ENCODE measurements around the gene PRR20C.
A peak's percentile ranks its signal among the peaks of the same experiment; 100 is the strongest.
"Not testable (repeated sequence)": the region's sequence is repeated elsewhere in the genome, so short reads cannot be mapped to it uniquely, and the experiment has no call there.

The PRR20C gene

GRCh38 chr13:57153761-57154160, at the start of gene PRR20C:
Gene PRR20C, plus strand, starts transcription at chr13:57154061. Its CDS starts 387 bp downstream, at chr13:57154448.
- not testable (repeated sequence) for DNase-seq

GRCh38 chr13:57114945-57115344, 38.9 kb upstream of the PRR20C start:
- no peak for DNase-seq

- DNase-seq: peak; percentile 92
Measured at GRCh38 chr13:57123681-57124080, 30.2 kb upstream of the PRR20C start.

- no peak for DNase-seq
Measured at GRCh38 chr13:57128909-57129308, 25.0 kb upstream of the PRR20C start.

- DNase-seq: no peak
Measured at GRCh38 chr13:57136093-57136492, 17.8 kb upstream of the PRR20C start.

GRCh38 chr13:57137585-57137984, 16.3 kb upstream of the PRR20C start:
- DNase-seq: no peak

GRCh38 chr13:57138988-57139387, 14.9 kb upstream of the PRR20C start:
- DNase-seq: no peak

GRCh38 chr13:57139781-57140180, 14.1 kb upstream of the PRR20C start:
- not testable (repeated sequence) for DNase-seq

GRCh38 chr13:57140235-57140968, 13.5 kb upstream of the PRR20C start, which contains the start of gene PRR20A:
Gene PRR20A, plus strand, starts transcription at chr13:57140918. Its CDS starts 387 bp downstream, at chr13:57141305.
- not testable (repeated sequence) for DNase-seq

- not testable (repeated sequence) for DNase-seq
Measured at GRCh38 chr13:57147188-57147587, 6.7 kb upstream of the PRR20C start, which contains the start of gene PRR20B. Gene PRR20B, plus strand, starts transcription at chr13:57147488. Its CDS starts 387 bp downstream, at chr13:57147875.

GRCh38 chr13:57148106-57148505, 5.8 kb upstream of the PRR20C start:
- DNase-seq: not testable (repeated sequence)

GRCh38 chr13:57160332-57160731, 6.5 kb downstream of the PRR20C start, which contains the start of gene PRR20D:
Gene PRR20D, plus strand, starts transcription at chr13:57160632. Its CDS starts 387 bp downstream, at chr13:57161019.
- DNase-seq: not testable (repeated sequence)

- not testable (repeated sequence) for DNase-seq
Measured at GRCh38 chr13:57166897-57167296, 13.0 kb downstream of the PRR20C start, which contains the start of gene PRR20E. Gene PRR20E, plus strand, starts transcription at chr13:57167197. Its CDS starts 387 bp downstream, at chr13:57167584.

GRCh38 chr13:57191667-57192066, 37.8 kb downstream of the PRR20C start:
- no peak for DNase-seq
